ENCODE results near the gene CCDC102A.
A peak's percentile ranks its signal among the peaks of the same experiment; 100 is the strongest.
"Not testable (repeated sequence)": the region's sequence is repeated elsewhere in the genome, so short reads cannot be mapped to it uniquely, and the experiment has no call there.

The CCDC102A gene

DNA sequence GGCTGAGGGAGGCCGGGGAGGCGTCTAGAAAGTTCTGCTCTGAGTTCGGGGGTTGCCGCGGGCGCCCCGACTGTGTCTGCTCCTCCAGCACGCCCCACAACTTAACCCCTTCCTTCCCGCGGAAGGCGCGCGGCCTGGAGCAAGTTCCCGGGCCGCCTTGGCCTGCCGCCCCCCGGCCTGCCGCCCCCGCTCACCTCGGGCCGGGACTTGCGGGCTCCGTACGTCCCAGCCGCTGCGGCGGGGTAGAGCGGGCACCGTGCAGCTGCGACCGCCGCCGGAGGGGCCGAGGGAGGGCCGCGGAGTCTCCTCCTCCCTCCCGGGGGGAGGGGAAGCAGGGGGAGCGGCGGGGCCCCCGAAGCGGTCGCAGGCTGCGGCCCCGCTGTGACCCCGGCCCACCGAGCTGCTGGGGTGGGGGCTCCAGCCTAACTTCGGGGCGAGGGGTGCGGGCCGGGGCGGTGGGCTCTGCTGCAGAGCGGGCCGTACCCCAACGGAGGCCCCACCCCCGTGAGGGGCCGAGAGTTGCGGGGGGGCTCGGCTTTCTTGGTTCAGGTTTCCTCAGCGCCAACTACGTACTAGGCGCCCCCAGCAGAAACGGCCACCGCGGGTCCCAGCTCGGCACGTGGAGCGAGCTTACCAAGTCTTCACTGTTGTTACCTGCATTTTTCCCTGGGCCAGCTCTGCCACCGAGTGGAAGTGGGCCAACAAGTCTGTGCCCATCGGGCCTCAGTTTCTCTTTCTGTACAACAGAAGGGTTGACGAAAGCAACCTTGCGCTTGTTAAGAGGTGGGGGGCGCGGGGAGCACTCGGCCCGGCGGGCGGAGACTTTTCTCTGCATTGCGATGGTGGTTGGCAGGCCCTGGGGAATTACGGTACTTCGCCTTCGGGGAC is at the start of gene CCDC102A:
Gene CCDC102A (minus strand): TSS at position 266 of the 888 bp plus-strand sequence. CDS start 7,394 bp downstream, outside the sequence.
- DNase-seq (ENCODE audit: low read depth), result peak; percentile 40

DNA sequence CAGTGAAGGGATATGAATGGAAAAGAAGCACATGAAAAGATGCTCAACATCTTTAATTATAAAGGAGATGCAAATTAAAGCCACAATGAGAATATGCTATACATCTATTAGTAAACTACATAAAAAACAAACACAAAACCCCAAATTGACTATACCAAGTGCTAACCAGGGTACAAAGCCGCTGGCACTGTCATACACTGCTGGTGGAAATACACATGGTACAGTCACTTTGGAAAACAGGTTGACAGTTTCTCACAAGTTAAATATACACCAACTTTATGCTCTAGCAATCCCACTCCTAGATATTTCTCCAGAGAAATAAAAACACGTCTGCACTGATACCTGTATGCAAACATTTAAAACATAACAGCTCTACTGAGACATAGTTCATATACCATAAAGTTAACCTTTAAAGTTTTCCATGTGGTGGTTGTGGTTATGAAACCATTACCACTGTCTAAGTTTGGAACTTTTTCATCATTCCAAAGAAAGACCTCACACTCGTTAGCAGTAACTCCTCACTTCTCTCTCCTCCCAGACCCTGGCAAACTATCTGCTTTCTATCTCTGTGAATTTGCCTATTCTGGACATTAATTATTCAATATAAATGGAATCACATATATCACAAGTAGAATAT is 48.8 kb upstream of the CCDC102A start:
- no peak for DNase-seq (ENCODE audit: low read depth)

DNA sequence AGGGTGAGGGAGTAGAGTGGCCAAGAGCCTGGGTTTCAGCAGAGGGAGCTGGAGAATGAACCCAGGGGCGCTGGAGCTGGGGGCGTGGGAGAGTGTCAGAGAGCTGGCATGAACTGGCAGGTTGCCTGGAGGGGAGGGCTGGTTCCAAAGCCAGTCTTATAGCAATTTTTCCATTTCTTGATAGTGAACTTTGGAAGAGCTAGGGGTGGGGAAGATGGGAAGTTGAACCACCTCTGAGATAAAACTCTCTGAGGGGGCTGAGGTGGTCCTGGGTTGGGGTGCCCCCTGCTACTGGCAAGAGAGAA is 42.9 kb upstream of the CCDC102A start:
- DNase-seq (ENCODE audit: low read depth), result no peak

DNA sequence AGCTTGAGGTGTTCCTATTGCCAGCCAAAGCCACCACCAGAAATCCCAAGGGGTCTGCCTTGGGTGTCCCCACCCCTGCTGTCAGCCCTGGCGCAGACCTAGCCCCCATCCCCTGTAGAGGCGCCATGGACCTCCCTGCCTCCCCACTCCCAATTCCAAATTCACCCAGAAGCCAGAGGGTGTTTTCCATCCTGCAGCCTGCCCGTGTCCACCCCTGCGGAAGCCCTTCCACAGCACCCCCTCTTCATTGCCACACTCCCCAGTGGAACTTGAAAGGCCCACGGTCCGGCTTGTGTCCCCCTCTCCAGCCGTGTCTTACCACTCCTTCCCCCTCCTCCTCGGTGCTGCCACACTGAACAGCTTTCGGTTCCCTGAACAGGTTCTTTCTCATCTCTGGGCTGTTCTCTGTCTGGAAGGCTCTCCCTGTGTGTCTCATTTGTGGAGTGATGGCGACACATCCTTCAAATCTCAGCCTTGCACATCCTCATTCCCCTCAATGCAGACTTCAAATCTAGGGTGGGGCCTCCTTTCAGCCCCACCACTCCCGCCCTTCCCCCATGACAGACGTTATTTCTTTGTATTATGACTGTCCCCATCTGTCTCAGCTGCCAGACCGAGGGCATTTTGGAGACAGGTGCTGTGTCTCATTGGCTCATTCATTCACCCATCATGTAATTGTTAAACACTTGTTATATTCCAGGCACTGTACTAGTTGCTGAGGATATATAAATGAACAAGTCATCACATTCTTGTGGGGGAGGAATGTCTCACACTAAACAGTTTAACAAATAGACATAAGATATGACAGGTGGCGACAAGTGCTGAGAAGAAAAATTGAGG is 42.4 kb upstream of the CCDC102A start:
- DNase-seq (ENCODE audit: low read depth), result no peak

DNA sequence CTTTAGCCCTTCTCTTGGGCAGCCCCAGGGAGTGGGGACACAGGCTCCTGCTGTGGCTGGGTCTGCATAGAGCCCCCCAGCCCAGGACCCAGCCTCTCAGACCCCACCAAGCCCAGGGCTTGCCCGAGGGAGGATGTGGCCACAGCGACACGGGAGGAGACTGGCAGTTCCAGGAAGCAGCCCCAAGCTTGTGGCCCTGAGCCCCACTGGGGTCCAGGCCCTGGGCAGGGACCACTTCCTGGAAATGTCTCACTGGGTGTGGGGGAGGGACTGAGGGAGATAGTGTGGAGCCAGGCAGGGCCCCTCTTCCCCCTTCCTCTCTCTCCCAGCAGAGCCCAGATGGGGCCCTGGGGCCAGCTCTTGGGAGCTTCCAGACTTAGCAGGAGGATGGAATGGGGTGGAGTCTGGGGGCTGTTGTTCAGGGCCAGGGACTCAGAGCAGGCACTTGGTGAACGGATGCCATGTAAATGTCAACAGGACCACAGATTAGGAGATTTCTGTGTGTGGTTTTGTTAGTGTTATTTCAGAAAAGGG is 41.4 kb upstream of the CCDC102A start:
- DNase-seq (ENCODE audit: low read depth), result no peak

DNA sequence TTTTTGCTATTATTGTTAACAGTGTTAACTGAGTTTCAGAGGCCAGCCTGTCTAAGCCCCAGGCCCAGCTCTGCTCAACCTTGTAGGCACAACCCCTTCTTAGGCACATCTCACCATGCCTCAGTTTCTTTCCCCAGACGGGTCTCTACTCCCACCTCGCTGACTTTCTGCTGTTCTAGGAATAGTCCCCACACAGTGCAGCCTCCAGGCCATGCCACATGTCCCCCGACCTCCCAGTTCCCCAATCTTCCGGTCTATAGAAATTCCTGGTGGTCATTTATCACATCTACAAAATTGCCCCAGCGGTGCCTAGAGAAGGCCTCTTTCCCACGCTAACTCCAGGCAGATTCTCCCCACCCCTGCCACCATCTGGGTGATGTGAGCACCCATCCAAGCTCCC is 40.8 kb upstream of the CCDC102A start:
- DNase-seq (ENCODE audit: low read depth), result no peak

DNA sequence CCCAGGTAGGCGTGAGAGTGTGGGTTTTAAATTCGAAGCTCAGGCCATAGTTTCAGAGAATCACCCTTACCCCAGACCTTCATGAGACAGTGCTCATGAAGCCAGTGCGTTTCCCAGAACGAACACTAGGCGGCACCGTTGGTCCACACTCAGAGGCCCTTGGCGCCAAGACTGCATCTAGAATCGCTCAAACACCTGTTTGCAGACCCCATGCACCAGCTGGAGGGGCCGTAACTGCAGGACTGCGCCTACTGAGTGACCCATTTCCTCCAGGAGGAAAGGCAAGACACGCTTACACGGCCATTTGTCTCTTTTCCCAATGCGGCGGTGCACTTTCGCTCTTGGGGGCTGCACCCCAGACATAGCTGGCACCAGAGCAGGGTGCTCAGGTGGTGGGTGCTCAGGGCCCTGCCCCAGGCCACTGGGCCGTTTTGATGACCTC is 40.1 kb upstream of the CCDC102A start:
- peak; percentile 76 for DNase-seq (ENCODE audit: low read depth)

DNA sequence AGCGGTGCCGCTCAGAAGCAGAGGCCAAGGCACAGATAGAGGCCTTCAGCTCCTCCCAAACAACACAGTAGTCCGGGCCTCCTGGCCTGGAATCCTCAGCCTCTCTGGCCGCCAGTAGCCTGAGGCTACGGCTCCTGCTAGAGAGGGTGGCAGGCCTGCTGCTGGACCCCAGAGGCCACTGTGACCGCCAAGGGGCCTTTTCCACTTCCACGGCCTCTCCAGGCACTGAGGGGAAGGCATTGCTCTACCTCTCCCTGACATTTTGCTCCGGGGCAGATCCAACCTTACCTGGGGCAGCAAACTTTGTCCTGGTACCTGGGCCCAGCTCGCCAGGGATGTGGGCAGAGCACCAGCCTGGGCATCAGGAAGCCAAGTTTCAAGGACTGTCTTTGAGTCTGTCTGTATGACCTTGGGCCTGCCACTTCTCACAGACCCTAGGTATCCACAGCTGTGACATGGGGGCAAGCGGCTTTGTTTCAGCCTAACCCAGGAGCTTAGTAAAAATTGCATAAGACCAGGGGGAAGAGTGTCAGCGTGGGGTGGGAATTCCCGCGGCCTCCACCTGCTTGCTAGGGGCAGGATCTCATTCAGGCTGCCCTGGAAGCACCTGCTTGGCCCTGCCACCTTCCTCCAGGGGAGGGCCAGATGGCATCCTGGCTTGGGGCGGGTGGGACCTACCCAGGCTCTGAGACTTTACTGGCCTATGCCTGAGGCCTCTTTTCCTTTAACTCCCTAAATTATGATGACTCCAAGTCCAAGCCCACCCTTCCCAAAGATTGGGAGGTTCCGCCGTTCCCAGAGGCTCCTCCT is 39.3 kb upstream of the CCDC102A start:
- DNase-seq (ENCODE audit: low read depth), result no peak

DNA sequence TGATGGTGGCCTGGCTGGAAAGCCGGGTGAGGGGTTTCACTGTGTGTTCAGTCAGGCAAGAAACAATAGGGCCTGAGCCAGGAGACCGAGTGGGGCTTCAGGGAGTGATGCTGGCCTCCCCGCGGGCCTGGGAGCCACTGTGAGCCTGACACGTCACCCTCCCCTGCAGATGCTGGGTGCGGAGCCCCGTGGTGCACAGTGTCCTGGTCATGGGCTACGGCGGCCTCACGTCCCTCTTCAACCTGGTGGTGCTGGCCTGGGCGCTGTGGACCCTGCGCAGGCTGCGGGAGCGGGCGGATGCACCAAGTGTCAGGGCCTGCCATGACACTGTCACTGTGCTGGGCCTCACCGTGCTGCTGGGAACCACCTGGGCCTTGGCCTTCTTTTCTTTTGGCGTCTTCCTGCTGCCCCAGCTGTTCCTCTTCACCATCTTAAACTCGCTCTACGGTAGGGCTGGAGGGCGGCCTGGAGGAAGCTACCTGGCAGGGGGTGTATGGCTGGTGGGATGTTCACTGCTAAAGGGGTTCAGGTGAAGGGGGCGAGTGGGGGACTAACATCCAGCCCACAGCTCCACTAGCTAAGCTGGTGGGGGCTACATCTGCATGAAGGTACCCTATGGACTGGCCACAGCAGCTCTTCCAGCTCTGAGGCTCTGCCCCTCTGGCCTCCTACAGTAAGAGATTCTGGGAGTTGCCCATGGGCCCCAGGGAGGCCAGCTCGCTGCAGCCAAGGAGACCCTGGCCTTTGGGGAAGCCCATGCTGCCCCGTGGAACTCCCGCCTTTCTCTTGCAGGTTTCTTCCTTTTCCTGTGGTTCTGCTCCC is 38.5 kb upstream of the CCDC102A start:
- DNase-seq (ENCODE audit: low read depth), result no peak

DNA sequence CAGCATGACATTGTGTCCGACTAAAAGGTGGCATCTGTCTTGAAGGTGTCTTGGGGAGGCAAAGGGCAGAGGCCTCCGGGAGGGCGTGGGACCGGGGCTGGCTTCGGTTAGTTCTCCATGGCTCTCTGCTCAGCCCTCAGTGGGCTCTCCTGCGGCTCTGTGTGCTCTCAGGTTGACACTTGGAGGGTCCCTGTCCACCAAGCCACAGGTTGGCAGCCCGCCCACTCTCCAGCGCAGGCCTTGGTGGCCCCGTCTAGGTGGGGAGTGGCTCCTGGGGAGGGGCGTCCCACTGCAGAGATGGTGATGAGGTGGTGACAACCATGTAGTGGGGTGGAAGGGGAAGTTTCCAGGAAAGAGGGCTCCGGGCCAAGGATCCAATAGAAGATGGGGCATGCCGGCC is 37.7 kb upstream of the CCDC102A start:
- no peak for DNase-seq (ENCODE audit: low read depth)

DNA sequence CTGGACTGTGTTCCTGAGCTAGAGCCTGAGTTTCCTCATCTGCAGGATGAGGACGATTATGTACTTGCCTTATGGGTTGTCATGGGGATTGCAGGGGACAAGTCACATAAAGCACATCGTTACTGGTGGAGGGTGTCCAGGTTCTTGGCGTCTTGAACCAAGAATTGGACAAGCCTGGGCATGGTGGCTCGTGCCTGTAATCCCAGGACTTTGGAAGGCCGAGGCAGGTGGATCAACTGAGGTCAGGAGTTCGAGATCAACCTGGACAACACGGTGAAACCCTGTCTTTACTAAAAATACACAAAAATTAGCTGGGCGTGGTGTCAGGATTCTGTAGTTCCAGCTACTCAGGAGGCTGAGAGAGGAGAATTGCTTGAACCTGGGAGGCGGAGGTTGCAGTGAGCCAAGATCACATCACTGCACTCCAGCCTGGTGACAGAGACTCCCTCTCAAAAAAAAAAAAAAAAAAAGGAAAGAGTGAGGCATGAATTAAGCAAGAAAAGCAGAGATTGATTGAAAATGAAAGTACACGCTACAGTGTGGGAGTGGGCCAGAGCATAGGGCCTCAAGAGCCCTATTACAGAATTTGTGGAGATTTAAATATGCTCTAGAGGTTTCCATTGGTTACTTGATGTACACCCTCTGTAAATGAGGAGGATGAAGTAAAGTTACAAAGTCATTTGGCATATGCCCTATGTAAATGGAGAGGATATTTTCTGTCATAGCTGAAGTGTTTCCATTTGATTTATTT is 36.8 kb upstream of the CCDC102A start:
- DNase-seq (ENCODE audit: low read depth), result no peak

DNA sequence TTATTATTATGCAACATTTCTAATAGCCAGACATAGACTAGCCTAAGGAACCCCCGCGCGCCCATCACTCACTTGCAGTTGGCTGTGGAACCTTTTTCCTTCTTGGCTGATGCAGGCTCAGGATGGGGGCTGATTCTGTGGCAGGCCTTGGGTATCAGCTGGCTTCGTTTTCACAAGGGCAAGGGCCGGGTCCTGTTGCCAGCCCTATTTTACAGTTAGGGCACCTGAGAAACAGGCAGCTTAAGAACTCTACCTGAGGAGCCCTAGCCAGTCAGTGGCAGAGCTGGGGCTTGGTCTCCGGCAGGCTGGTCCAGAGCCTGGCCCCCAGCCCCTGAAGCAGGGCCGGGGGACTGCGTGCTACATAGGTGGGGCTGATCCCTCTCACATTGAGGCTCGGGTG is 34.7 kb upstream of the CCDC102A start:
- DNase-seq (ENCODE audit: low read depth), result no peak

DNA sequence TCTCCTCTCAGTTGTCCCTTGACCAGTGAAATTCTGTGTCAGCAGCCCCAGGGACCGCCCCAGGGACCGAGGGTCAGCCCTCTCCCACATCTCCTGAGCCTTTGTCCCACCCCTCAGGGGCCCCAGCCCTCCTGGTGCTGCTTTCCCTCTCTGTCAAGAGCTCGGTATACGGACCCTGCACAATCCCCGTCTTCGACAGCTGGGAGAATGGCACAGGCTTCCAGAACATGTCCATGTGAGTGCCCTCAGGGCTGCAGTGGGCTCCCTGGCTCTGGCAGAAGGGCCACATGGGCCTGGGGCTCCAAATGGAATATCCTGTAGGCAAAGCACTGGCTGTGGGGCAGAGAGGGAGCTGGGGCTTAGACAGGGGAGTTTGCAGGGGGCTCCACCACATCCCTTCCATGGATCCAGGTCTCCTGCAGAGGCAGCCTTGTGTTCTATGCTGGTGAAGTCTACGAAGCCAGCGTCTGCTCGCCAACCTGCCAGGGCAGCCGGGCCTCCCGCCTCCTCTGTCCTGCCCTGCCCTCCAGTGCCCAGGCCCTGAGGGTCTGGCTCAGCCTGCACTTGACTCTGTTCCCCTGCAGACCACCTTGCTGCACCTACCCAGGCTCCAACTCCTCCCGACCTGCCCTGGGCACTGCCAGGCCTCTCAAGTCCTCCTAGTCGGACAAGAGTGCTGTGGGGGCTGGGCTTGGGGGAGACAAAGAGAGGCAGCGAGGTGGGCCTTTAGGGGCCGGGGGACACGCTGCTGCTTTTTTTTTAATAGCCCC is 34.1 kb upstream of the CCDC102A start:
- DNase-seq (ENCODE audit: low read depth), result no peak

DNA sequence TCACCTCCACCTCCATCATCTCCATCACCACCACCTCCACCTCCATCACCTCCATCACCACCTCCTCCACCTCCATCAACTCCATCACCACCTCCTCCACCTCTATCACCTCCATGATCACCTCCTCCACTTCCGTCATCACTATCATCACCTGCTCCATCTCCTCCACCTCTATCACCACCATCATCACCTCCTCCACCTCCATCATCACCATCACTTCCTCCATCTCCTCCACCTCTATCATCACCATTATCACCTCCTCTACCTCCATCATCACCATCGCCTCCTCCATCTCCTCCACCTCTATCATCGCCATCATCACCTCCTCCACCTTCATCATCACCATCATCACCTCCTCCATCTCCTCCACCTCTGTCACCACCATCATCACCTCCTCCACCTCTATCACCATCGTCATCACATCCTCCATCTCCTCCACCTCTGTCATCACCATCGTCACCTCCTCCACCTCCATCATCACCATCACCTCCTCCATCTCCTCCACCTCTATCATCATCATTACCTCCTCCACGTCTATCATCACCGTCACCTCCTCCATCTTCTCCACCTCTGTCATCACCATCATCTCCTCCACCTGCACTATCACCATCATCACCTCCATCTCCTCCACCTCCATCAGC is 33.1 kb upstream of the CCDC102A start:
- DNase-seq (ENCODE audit: low read depth), result no peak

DNA sequence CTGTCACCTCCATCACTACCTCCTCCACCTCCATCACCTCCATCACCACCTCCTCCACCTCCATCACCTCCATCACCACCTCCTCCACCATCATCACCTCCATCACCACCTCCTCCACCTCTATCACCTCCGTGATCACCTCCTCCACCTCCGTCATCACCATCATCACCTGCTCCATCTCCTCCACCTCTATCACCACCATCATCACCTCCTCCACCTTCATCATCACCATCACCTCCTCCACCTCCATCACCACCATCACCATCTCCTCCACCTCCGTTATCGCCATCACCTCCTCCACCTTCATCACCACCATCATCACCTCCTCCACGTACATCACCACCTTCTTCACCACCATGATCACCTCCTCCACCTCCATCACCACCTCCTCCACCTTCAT is 32.4 kb upstream of the CCDC102A start:
- not testable (repeated sequence) for DNase-seq (ENCODE audit: low read depth)

DNA sequence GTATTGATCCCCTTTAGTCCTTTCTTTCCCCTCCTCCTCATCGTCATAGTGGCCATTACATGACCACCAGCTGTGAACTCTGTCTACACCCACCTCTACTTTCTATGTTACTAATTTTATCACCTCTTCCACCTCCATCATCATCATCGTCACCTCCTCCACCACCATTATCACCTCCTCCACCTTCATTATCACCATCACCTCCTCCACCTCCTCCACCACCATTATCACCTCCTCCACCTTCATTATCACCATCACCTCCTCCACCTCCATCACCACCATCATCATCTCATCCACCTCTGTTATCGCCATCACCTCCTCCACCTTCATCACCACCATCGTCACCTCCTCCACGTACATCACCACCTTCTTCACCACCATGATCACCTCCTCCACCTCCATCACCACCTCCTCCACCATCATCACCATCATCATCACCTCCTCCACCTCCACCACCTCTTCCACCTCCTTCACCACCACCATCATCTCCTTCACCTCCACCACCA is 31.9 kb upstream of the CCDC102A start:
- no peak for DNase-seq (ENCODE audit: low read depth)

DNA sequence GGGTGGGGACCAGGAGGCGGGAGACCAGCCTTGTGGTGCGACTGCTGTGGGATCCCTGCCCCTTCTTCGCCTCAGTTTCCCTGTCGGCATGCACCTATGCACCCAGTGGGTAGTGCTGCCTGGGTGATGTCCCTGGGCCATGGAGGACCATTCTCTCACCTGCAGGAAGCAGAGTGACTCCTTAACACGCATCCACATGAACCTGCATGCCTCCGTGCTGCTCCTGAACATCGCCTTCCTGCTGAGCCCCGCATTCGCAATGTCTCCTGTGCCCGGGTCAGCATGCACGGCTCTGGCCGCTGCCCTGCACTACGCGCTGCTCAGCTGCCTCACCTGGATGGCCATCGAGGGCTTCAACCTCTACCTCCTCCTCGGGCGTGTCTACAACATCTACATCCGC is 31.3 kb upstream of the CCDC102A start:
- no peak for DNase-seq (ENCODE audit: low read depth)

DNA sequence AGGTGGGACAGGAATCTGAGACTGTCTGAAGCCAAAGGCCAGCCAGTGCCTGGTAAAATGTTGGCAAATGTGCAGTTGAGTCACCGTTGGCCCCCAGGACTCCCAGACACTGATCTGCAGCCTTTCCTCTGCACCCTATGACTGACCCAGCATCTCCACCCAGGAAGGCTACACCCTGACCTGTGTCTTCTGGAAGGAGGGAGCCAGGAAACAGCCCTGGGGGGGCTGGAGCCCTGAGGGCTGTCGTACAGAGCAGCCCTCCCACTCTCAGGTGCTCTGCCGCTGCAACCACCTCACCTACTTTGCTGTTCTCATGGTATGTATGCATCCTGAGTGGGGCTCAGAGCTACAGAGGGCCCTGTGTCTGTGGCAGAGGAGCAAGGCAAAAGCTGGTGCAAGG is 30.1 kb upstream of the CCDC102A start:
- no peak for DNase-seq (ENCODE audit: low read depth)

Data from activated T-cell treated with anti-CD3 and anti-CD28 coated beads for 48 hours (primary cell).